GM19193 (cell line): ENCODE results near the gene NRXN3.

Source experiments
- POLR2A ChIP-seq: IDR thresholded peaks from 4 replicates; pipeline ENCODE4 v1.6.1; 2011; ENCODE audit not compliant: insufficient read depth, insufficient read length; ENCODE audit errors: extremely low read depth

The NRXN3 gene

DNA sequence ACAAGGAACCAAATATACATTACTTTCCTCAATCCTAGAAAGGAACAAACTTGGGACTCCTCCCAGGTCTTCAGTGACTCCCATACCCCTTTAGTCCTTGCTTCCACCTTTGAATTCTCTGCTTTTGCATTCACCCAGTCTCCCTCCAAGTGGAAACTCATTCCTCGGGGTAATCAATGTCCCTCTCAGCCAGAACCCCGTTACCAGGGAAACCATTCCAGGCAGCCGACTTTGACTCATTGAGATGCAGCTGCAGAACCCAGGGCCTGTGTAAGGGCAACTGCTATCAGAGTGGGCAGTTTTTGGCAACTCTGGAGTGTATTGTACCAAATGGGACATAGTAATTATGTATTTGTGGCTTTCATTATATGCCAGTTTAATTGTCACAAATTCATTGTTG is 186.2 kb downstream of the NRXN3 start:
- no peak for TF ChIP-seq POLR2A

GRCh38 chr14:78358591-78358990 is 188.4 kb downstream of the NRXN3 start:
- no peak for TF ChIP-seq POLR2A

GRCh38 chr14:78359581-78359980 is 189.4 kb downstream of the NRXN3 start:
- no peak for TF ChIP-seq POLR2A

GRCh38 chr14:78363008-78363407 is 192.8 kb downstream of the NRXN3 start:
- TF ChIP-seq POLR2A = no peak

GRCh38 chr14:78367355-78367754 is 197.2 kb downstream of the NRXN3 start:
- TF ChIP-seq POLR2A = no peak

GRCh38 chr14:78383060-78383459 is 212.9 kb downstream of the NRXN3 start:
- no peak for TF ChIP-seq POLR2A

- no peak for TF ChIP-seq POLR2A
These were observed 228.0 kb downstream of the NRXN3 start for GRCh38 chr14:78398216-78398615.

- no peak for TF ChIP-seq POLR2A
These were observed 229.2 kb downstream of the NRXN3 start for GRCh38 chr14:78399316-78399889.

GRCh38 chr14:78401866-78402265 is 231.7 kb downstream of the NRXN3 start:
- no peak for TF ChIP-seq POLR2A

GRCh38 chr14:78403278-78403815 is 233.2 kb downstream of the NRXN3 start:
- TF ChIP-seq POLR2A = no peak

- TF ChIP-seq POLR2A = no peak
These were observed 235.1 kb downstream of the NRXN3 start for GRCh38 chr14:78405079-78405856.

DNA sequence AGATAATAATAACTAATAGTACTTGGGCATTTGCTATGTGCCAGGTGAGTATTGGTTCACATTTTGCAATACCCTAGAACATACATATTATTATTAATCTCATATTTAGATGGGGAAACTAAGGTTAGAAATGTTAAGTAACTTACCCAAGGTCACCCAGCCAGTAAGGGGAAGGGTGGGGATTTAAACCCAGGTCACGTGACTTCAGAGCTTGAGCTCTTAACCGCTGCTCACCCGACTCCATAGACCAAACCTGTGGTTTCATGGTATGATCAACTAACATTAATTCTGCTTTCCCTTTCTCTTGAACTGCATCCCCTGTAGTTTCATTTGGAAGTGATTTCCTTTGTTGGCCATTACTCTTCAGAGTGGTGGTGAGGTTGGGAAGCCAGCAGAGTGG is 242.3 kb downstream of the NRXN3 start:
- TF ChIP-seq POLR2A = no peak

DNA sequence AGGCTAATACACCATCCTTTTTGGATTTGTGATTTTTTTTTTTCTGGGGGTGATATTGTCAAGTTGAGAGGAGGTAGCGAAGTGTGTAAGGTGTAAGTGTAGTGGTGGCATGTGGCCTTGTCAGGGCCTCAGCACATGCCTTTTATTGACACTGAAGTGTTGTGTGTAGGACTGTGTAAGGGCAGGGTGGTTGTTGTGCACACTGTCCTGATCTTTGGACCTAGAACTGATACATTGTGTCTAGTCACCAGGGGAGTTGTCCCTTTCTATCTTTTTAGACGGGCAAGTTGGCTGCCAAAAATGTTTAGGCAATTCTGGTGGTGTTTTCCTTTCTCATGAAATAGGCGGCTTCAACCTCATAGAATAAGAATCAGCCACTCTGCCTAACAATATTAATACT is 244.0 kb downstream of the NRXN3 start:
- TF ChIP-seq POLR2A = no peak

DNA sequence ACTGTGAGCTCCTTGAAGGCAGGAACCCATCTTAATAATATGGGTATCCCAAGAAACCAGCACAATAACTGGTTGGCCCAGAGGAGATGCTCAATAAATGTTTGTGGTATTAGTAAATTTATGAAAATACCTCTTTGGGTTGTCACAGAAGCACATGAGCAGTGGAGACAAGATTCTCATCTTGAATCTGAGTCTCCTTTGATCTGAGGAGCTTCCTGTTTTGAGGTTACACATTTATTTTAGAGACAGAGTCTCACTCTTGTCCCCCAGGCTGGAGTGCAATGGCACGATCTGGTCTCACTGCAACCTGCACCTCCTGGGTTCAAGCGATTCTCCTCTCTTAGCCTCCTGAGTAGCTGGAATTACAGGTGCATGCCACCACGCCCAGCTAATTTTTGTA is 247.4 kb downstream of the NRXN3 start:
- TF ChIP-seq POLR2A = no peak

- no peak for TF ChIP-seq POLR2A
These were observed 254.1 kb downstream of the NRXN3 start for GRCh38 chr14:78424311-78424710.

DNA sequence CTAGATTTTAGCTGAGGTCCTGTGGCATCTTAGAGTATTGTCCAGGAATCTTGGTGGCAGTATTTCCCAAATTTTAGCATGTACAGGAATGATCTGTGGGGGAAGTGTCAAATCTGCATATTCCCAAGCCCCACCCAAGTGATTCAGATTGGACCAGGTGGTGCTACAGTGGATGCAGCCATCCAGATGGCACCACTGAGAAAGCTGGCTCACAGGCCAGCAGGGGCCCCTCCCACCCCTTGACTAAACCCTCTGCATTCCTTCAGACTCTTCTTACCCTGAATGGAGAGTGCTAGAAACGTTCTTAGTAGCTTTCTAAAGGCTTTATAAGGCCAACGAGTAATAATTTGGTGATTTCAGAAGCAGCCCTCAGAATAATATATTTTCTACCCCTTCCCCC is 255.2 kb downstream of the NRXN3 start:
- TF ChIP-seq POLR2A = no peak
